Testis (tissue), 3 donors: ENCODE results near the gene PIAS4. TPM values are rescaled to one million over a fixed set of nuclear protein-coding genes. Genes with fewer than 3 reads are reported as not detected.

Experiments
- DNase-seq: peaks from one replicate; pipeline ENCODE4 v3.0.0-alpha.2; 2019
- H3K27ac ChIP-seq, 2 donors: fragments of 200-600 bp; sonication (generic); one replicate each; pipeline ENCODE4 v1.5.1; 2019
- H3K27me3 ChIP-seq: fragments of 200-600 bp; sonication (generic); one replicate; pipeline ENCODE4 v1.5.1; 2019
- H3K36me3 ChIP-seq: fragments of 200-600 bp; sonication (generic); one replicate; pipeline ENCODE4 v1.5.1; 2017; ENCODE audit warnings: low read depth; ENCODE audit errors: missing control alignments
- H3K4me1 ChIP-seq: fragments of 200-600 bp; sonication (generic); one replicate; pipeline ENCODE4 v1.5.1; 2019
- H3K4me3 ChIP-seq, 2 donors: fragments of 200-600 bp; sonication (generic); one replicate each; pipeline ENCODE4 v1.5.1; 2017 to 2019
- H3K9me3 ChIP-seq: fragments of 200-600 bp; sonication (generic); one replicate; pipeline ENCODE4 v1.5.1; 2017
- POLR2A ChIP-seq: fragments of 450-650 bp; IDR thresholded peaks from one replicate; pipeline ENCODE4 v1.6.1; 2017; ENCODE audit warnings: antibody characterized with exemption, mild to moderate bottlenecking, moderate library complexity
- WGBS, 2 donors: methylation state at CpG; one replicate each; pipeline ENCODE4 v1.1.5; 2018; 5-methylcytosine and 5-hydroxymethylcytosine counted together
- intact Hi-C: fragments of 100-400 bp; cut with DNase I; formaldehyde crosslinking; loops from one replicate; pipeline ENCODE4 v1.15.1; 2023; ENCODE audit warnings: low total_unique reads
- polyA plus RNA-seq: library from polyadenylated mRNA; stranded (reverse); fragments of 350-450 nt; fragmentation: Illumina TruSeq; extraction: RNeasy Lipid Tissue Mini Kit (QIAGEN cat#74804); gene quantifications from one replicate; pipeline ENCODE4 v1.2.3, GENCODE V29; 2014; ENCODE audit warnings: low read depth, low replicate concordance; ENCODE audit not compliant: insufficient read depth
- total RNA-seq, 2 donors: library from RNA; depleted of rRNA; stranded (reverse); fragments of >200 nt; gene quantifications; one replicate each; pipeline ENCODE4 v1.2.3, GENCODE V29; 2016
- TF ChIP-seq, protein P1 (sequence below), 3 experiments: fragments of 450-650 bp in 2 of 3; fragments of 200-600 bp in 1 of 3; sonication (generic) in 1 of 3; IDR thresholded peaks; one replicate each; pipeline ENCODE4 v1.5.1; 2016 to 2019; ENCODE audit warnings: antibody characterized with exemption in 3 of 3, mild to moderate bottlenecking in 2 of 3, moderate library complexity in 1 of 3

The PIAS4 gene
- total and polyA plus RNA-seq, 3 donors from 2014 or later = 89.1 to 142 (median 94.5) TPM

DNA sequence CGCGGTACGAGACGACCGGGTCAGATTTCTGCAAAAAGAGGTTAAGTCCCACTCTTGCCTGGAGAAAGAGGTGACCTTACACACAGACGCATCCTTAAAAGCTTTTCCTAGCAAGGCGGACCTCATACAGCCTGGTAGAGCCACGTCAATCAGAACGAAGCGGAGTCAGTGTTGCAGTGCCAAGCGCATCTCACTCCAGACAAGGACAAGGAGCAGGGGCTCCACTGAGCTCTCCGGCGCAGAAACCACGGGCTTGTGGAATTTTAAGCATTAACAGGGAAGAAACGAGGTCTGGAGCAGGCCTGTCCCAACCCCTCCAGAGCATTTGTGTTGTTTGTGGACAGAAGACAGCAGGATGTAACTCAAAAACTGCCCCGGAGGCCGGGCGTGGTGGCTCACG is 29.4 kb upstream of the PIAS4 start:
- TF ChIP-seq, protein P1, sequence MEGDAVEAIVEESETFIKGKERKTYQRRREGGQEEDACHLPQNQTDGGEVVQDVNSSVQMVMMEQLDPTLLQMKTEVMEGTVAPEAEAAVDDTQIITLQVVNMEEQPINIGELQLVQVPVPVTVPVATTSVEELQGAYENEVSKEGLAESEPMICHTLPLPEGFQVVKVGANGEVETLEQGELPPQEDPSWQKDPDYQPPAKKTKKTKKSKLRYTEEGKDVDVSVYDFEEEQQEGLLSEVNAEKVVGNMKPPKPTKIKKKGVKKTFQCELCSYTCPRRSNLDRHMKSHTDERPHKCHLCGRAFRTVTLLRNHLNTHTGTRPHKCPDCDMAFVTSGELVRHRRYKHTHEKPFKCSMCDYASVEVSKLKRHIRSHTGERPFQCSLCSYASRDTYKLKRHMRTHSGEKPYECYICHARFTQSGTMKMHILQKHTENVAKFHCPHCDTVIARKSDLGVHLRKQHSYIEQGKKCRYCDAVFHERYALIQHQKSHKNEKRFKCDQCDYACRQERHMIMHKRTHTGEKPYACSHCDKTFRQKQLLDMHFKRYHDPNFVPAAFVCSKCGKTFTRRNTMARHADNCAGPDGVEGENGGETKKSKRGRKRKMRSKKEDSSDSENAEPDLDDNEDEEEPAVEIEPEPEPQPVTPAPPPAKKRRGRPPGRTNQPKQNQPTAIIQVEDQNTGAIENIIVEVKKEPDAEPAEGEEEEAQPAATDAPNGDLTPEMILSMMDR (IDR thresholded peaks at IDR 0.05) = no peak
- no peak for TF ChIP-seq POLR2A
- H3K4me1 ChIP-seq = no peaks in the 10 kb centered on the region
- intact Hi-C loops = no loop called here
- H3K27me3 ChIP-seq = no peaks in the 10 kb centered on the region
- 86 to 92% methylated on average over 10 to 19 of the region's 19 CpGs for WGBS, 2 donors
- peaks cover 7% of the 10 kb centered on the region for H3K36me3 ChIP-seq
- H3K27ac ChIP-seq = no peak overlapping the region
- DNase-seq = no peak
- H3K9me3 ChIP-seq = no peaks in the 10 kb centered on the region
- H3K4me3 ChIP-seq = no peak overlapping the region

DNA sequence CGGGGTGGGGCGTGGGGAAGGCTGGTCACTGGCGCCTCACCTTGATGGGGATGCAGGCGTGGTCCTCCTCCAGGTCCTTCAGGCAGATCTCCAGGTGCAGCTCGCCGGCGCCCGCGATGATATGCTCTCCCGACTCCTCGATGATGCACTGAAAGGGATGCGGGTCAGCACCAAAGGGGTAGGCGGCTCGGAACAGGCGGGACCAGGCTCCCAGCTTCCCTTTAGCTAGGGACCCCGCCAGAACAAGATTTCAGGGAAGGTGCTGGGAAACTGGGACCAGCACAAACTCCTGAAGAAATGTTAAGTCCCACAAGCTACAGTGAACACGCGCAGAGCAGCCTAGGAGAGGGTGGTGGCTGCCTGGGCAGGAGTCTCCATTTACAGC is 28.3 kb upstream of the PIAS4 start:
- 93 to 100% methylated on average over 3 to 18 of the region's 18 CpGs for WGBS, 2 donors
- no peak for DNase-seq
- intact Hi-C loops = no loop called here

DNA sequence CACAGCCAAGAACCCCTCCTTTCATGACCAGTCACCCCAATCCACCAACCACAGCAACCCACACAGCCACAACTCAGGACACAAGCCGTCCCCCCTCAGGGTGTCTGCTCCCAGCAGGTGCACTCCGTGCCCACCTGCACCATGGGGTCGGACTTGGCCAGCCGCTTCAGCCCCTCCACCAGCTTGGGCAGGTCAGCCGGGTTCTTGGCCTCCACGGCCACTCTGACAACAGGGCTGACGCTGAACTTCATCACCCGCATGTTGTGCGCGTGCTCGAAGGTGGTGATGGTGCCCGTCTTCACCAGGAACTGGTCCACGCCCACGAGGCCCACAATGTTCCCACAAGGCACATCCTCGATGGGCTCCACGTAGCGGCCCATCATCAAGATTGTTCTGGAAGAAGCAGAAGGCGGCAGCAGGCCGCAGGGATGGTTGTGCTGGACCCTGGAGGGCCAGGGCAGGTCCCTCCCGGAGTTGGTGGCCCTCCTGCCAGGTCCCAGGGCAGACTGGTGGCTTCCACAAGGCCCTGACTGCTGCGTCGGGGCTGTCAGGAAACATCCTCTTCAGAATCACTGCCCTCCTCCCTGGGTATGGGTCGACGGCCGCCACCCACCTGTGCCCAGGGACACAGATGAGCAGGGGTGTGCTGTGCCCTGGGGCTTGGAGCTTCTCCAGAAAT is 27.7 kb upstream of the PIAS4 start:
- no peak for DNase-seq
- Histone ChIP-seq H3K9me3 (no peaks in the 10 kb centered on the region), H3K4me1 (peaks cover 10% of the 10 kb centered on the region), H3K4me3 (no peak overlapping the region), H3K27me3 (no peaks in the 10 kb centered on the region), H3K27ac (no peak overlapping the region), H3K36me3 (peaks cover 7% of the 10 kb centered on the region)
- TF ChIP-seq, protein P1 (IDR thresholded peaks at IDR 0.05) = no peak
- no peak for TF ChIP-seq POLR2A
- 88 to 90% methylated on average over 15 to 25 of the region's 25 CpGs for WGBS, 2 donors
- intact Hi-C loops = no loop called here

More for the DNA sequence above, 28.3 kb upstream of the PIAS4 start:
- Histone ChIP-seq H3K36me3 (peaks cover 7% of the 10 kb centered on the region), H3K4me1 (peaks cover 9% of the 10 kb centered on the region), H3K9me3 (no peaks in the 10 kb centered on the region), H3K4me3 (no peak overlapping the region), H3K27me3 (no peaks in the 10 kb centered on the region), H3K27ac (no peak overlapping the region)
- no peak for TF ChIP-seq POLR2A
- TF ChIP-seq, protein P1 (IDR thresholded peaks at IDR 0.05) = no peak

DNA sequence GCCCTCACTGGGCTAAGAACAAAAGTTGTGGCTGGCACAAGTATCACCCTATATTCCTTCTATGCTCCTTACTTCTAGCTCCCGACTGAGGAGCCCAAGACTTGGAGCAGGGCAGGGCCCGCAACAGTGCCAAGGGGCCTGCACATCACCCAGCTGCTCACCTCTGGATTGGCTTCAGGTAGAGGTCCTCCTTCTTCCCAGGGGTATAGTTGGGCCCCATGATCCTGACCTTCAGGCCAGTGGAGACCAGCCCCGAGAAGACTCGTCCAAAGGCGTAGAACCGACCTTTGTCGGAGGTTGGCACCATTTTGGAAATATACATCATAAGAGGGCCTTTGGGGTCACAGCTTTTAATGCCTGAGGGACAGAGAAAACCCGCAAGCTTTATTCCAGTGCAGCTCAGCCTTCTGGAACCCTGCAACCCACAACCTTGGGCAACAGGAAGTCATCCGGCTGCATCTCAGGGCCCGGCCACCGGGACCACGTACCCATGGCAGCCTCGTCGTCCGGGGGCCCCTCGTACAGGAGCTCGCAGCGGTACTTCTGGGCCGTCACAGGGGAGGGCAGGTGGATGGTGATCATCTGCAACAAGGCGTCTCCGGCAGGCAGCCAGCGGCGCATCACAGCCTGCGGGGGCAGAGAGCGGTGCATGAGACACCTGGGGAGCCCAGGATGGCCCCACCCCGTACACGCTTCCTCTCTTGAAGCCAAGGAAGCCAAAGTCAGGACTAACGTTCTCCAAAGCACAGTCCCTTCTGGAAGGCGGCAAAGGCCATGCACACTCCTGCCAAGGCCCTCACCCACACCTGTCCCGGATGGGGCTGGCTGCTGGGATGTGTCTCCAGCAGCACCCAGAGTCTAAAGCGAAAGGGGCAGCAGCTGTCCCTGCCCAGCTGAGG is 26.9 kb upstream of the PIAS4 start:
- intact Hi-C loops = no loop called here
- no peaks in the 10 kb centered on the region for H3K9me3 ChIP-seq
- WGBS, 2 donors = 86 to 89% methylated on average over 8 to 31 of the region's 31 CpGs
- H3K27me3 ChIP-seq = no peaks in the 10 kb centered on the region
- H3K27ac ChIP-seq = no peak overlapping the region
- TF ChIP-seq POLR2A = no peak
- TF ChIP-seq, protein P1 (IDR thresholded peaks at IDR 0.05) = no peak
- H3K4me3 ChIP-seq = no peak overlapping the region
- peaks cover 7% of the 10 kb centered on the region for H3K36me3 ChIP-seq
- DNase-seq = no peak
- H3K4me1 ChIP-seq = peaks cover 12% of the 10 kb centered on the region
